NCI-H1048 (cell line): ENCODE results near the gene CPO.

Source experiments
- DNase-seq: peaks from one replicate; lab custom pipeline; 2025; lab: John Stamatoyannopoulos, UW

CPO gene

GRCh38 chr2:207015901-207016300 is 76.6 kb downstream of the CPO start:
- DNase-seq: no peak
